ENCODE results near the gene GRHL1.

The GRHL1 gene

GRCh38 chr2:10031886-10032745, 80.6 kb downstream of the GRHL1 start:
- no peaks in the 10 kb centered on the region for H3K4me1 ChIP-seq (ENCODE audit: control insufficient read depth, insufficient read depth, low read length)
- CTCF ChIA-PET: interaction anchor here (0.6 to 1.2 kb wide), 3 partner anchors 15 to 232 kb away, joined by 3 to 4 read pairs (median 3); no protein-coding TSS in a partner anchor
- no peak for TF ChIP-seq ZBTB21 (tag by site-specific recombination; IDR thresholded peaks at IDR 0.05)
- TF ChIP-seq ZBTB1 (tag by site-specific recombination; IDR thresholded peaks at IDR 0.05): no peak
- peak; percentile 32; the same call in 1 of the 2 replicates for TF ChIP-seq ZNF335 (tag by site-specific recombination; conservative IDR thresholded peaks at IDR 0.05)
- TF ChIP-seq ZNF560 (tag by site-specific recombination; IDR thresholded peaks at IDR 0.05; ENCODE audit: borderline replicate concordance): no peak
- no peak for TF ChIP-seq ZSCAN4 (tag by site-specific recombination; IDR thresholded peaks at IDR 0.05)
- no peak for TF ChIP-seq ZSCAN16 (tag by site-specific recombination; IDR thresholded peaks at IDR 0.05)
- TF ChIP-seq ZNF843 (tag by site-specific recombination; IDR thresholded peaks at IDR 0.05): no peak
- no peak for TF ChIP-seq ZNF488 (tag by site-specific recombination; IDR thresholded peaks at IDR 0.05)
- no peaks in the 10 kb centered on the region for H3K36me3 ChIP-seq (ENCODE audit: control insufficient read depth in 2 of 2, insufficient read depth in 1 of 2, low read length in 2 of 2)
- no peak overlapping the region for H3K27ac ChIP-seq (ENCODE audit: extremely low read depth, low read depth, low read length)
- POLR2A ChIA-PET: no interaction called here
- no peaks in the 10 kb centered on the region for H3K9me3 ChIP-seq (ENCODE audit: control insufficient read depth, insufficient read depth, low read depth, low read length)
- no peak overlapping the region for H3K4me3 ChIP-seq (ENCODE audit: low read depth, low read length)

- Histone ChIP-seq H3K4me1 (ENCODE audit: control insufficient read depth, insufficient read depth, low read length) (no peaks in the 10 kb centered on the region), H3K27ac (ENCODE audit: extremely low read depth, low read depth, low read length) (no peak overlapping the region), H3K36me3 (ENCODE audit: control insufficient read depth in 2 of 2, insufficient read depth in 1 of 2, low read length in 2 of 2) (no peaks in the 10 kb centered on the region), H3K9me3 (ENCODE audit: control insufficient read depth, insufficient read depth, low read depth, low read length) (no peaks in the 10 kb centered on the region), H3K4me3 (ENCODE audit: low read depth, low read length) (no peak overlapping the region)
- TF ChIP-seq ZNF585B (tag by site-specific recombination; IDR thresholded peaks at IDR 0.05) (no peak), PRDM2 (tag by site-specific recombination; IDR thresholded peaks at IDR 0.05; ENCODE audit: borderline replicate concordance) (no peak), MEIS1 (CRISPR knock-in tag; IDR thresholded peaks at IDR 0.05; ENCODE audit: borderline replicate concordance) (no peak), ZNF664 (tag by site-specific recombination; IDR thresholded peaks at IDR 0.05) (no peak), ZNF23 (tag by site-specific recombination; IDR thresholded peaks at IDR 0.05; ENCODE audit: borderline replicate concordance) (no peak), ZNF155 (tag by site-specific recombination; IDR thresholded peaks at IDR 0.05) (no peak)
- CTCF ChIA-PET: interaction anchor here (0.9 kb wide), 1 partner anchor 233 kb away, joined by 4 read pairs; no protein-coding TSS in a partner anchor
- POLR2A ChIA-PET: no interaction called here
Measured at GRCh38 chr2:10032746-10033105, 81.2 kb downstream of the GRHL1 start.
